Measurements from ENCODE around the gene PAPOLG.

PAPOLG gene

GRCh38 chr2:60756097-60757087, at the start of gene PAPOLG:
Gene PAPOLG (plus strand): TSS chr2:60756268. CDS start chr2:60756479, 211 bp downstream.
- peak; percentile 95 to 96 for DNase-seq

- DNase-seq: peak in 1 of 2 donors; percentile 40
Observed at GRCh38 chr2:60707750-60708371, 48.2 kb upstream of the PAPOLG start.

GRCh38 chr2:60708630-60709320, 47.3 kb upstream of the PAPOLG start:
- DNase-seq: no peak

- DNase-seq: peak in 1 of 2 donors; percentile 38
Observed at GRCh38 chr2:60710707-60711106, 45.4 kb upstream of the PAPOLG start.

GRCh38 chr2:60715561-60715960, 40.5 kb upstream of the PAPOLG start:
- DNase-seq: no peak

GRCh38 chr2:60717691-60718090, 38.4 kb upstream of the PAPOLG start:
- DNase-seq: no peak

- no peak for DNase-seq
Observed at GRCh38 chr2:60719331-60719730, 36.7 kb upstream of the PAPOLG start.

GRCh38 chr2:60725466-60725865, 30.6 kb upstream of the PAPOLG start:
- DNase-seq: no peak

GRCh38 chr2:60728855-60729254, 27.2 kb upstream of the PAPOLG start:
- no peak for DNase-seq

GRCh38 chr2:60735496-60736250, 20.4 kb upstream of the PAPOLG start:
- DNase-seq: peak in 1 of 2 donors; percentile 7

GRCh38 chr2:60738679-60739078, 17.4 kb upstream of the PAPOLG start:
- no peak for DNase-seq

- no peak for DNase-seq
Observed at GRCh38 chr2:60739156-60739555, 16.9 kb upstream of the PAPOLG start.

- DNase-seq: no peak
Observed at GRCh38 chr2:60741576-60741975, 14.5 kb upstream of the PAPOLG start.

GRCh38 chr2:60742419-60742818, 13.6 kb upstream of the PAPOLG start:
- no peak for DNase-seq

- DNase-seq: no peak
Observed at GRCh38 chr2:60745330-60745729, 10.7 kb upstream of the PAPOLG start.

- no peak for DNase-seq
Observed at GRCh38 chr2:60745761-60746160, 10.3 kb upstream of the PAPOLG start.

GRCh38 chr2:60746318-60746717, 9.8 kb upstream of the PAPOLG start:
- no peak for DNase-seq

GRCh38 chr2:60759654-60760053, 3.6 kb downstream of the PAPOLG start:
- DNase-seq: no peak

- DNase-seq: no peak
Observed at GRCh38 chr2:60764736-60765534, 8.9 kb downstream of the PAPOLG start.

GRCh38 chr2:60766283-60766682, 10.2 kb downstream of the PAPOLG start:
- DNase-seq: no peak

GRCh38 chr2:60771508-60771907, 15.4 kb downstream of the PAPOLG start:
- DNase-seq: no peak

Data from CD4-positive, alpha-beta T cell treated with Interleukin-1 beta for 1 hour (primary cell).